Renal cortex interstitium (tissue), 3 donors: Measurements from ENCODE around the gene PANX2. TPM values are rescaled to one million over a fixed set of nuclear protein-coding genes. Genes with fewer than 3 reads are reported as not detected.

Experiments
- polyA plus RNA-seq, 3 donors: library from polyadenylated mRNA; unstranded; fragments of 120-200 nt; gene quantifications; one replicate each; pipeline ENCODE4 v1.2.1, GENCODE V29; 2013; ENCODE audit not compliant: insufficient read length in 3 of 3

The PANX2 gene
- polyA plus RNA-seq, 3 donors = 1.3 to 2.2 (median 1.5) TPM

Other genes with a start within 250 kb of the PANX2 start
- gene PIM3, start 210.0 kb upstream of the PANX2 start, polyA plus RNA-seq = 10 to 100 TPM; 14.3 to 25.1 (median 20.3) TPM
- gene IL17REL, start 158.0 kb upstream of the PANX2 start, polyA plus RNA-seq = under 1 TPM in 2 of 3 donors, not detected in 1; 0.04 to 0.06 TPM
- not detected for gene TTLL8, start 112.4 kb upstream of the PANX2 start, polyA plus RNA-seq
- 1 to 10 TPM in 2 of 3 donors, under 1 TPM in 1; 0.77 to 1.4 (median 1.3) TPM for gene MLC1, start 85.3 kb upstream of the PANX2 start, polyA plus RNA-seq
- gene MOV10L1, start 80.7 kb upstream of the PANX2 start, polyA plus RNA-seq = 1 to 10 TPM in 1 of 3 donors, under 1 TPM in 2; 0.58 to 1.3 (median 0.78) TPM
- gene TRABD, start 15.2 kb downstream of the PANX2 start, polyA plus RNA-seq = 10 to 100 TPM; 17.5 to 31.3 (median 29.6) TPM
- gene SELENOO, start 30.3 kb downstream of the PANX2 start, polyA plus RNA-seq = 10 to 100 TPM; 16.9 to 31.1 (median 24.0) TPM
- 10 to 100 TPM; 30.5 to 48.2 (median 40.1) TPM for gene TUBGCP6, start 74.3 kb downstream of the PANX2 start, polyA plus RNA-seq
- 10 to 100 TPM; 17.1 to 34.3 (median 27.7) TPM for gene HDAC10, start 80.5 kb downstream of the PANX2 start, polyA plus RNA-seq
- gene MAPK12, start 91.0 kb downstream of the PANX2 start, polyA plus RNA-seq = 10 to 100 TPM; 11.5 to 18.9 (median 17.5) TPM
- 10 to 100 TPM in 1 of 3 donors, 1 to 10 TPM in 2; 6.7 to 10.1 (median 8.9) TPM for gene MAPK11, start 99.6 kb downstream of the PANX2 start, polyA plus RNA-seq
- 100 to 1,000 TPM; 187 to 248 (median 239) TPM for gene PLXNB2, start 136.9 kb downstream of the PANX2 start, polyA plus RNA-seq
- gene DENND6B, start 156.3 kb downstream of the PANX2 start, polyA plus RNA-seq = 10 to 100 TPM; 11.9 to 21.1 (median 16.8) TPM
- 10 to 100 TPM; 34.4 to 58.1 (median 44.6) TPM for gene PPP6R2, start 172.6 kb downstream of the PANX2 start, polyA plus RNA-seq